ENCODE results near the gene HDHD3.

The HDHD3 gene

GRCh38 chr9:113401027-113401792 lies 24.4 kb upstream of the HDHD3 start, which contains the start of gene ALAD:
ALAD (minus strand) TSS chr9:113401284; CDS start chr9:113393559, 7,725 bp downstream.
- POLR2A ChIA-PET: interaction anchor here (1.0 to 1.9 kb wide), 2 partner anchors 9 to 126 kb away, joined by 3 to 18 read pairs; partner anchors contain the start of genes C9orf43, CDC26 and POLE3
- peak within 1 kb of the TSS; percentile 92 for H3K4me3 ChIP-seq (ENCODE audit: low read depth, low read length)
- DNase-seq (ENCODE audit: low read depth, low spot score): peak; percentile 80
- CTCF ChIA-PET: interaction anchor here (0.5 to 9.4 kb wide), 47 partner anchors 8 to 702 kb away, joined by 3 to 135 read pairs (median 4); partner anchors contain the start of genes BSPRY, C9orf43, CDC26 and POLE3
- peak; percentile 99 for TF ChIP-seq CTCF (IDR thresholded peaks at IDR 0.05; ENCODE audit: insufficient read depth, low read length, missing control alignments)

- peak overlapping the region; percentile 92 for H3K4me3 ChIP-seq (ENCODE audit: low read depth, low read length)
Observed at GRCh38 chr9:113399646-113400200, 22.9 kb upstream of the HDHD3 start.

GRCh38 chr9:113398796-113399195 lies 22.0 kb upstream of the HDHD3 start:
- ChIA-PET CTCF (interaction anchor here (0.9 to 9.4 kb wide), 7 partner anchors 11 to 259 kb away, joined by 3 to 135 read pairs (median 4); partner anchors contain the start of genes C9orf43 and POLE3), POLR2A (interaction anchor here (1.5 kb wide), 1 partner anchor 11 kb away, joined by 9 read pairs; the partner anchor contains the start of genes C9orf43 and POLE3)
- DNase-seq (ENCODE audit: low read depth, low spot score): no peak
- TF ChIP-seq CTCF (IDR thresholded peaks at IDR 0.05; ENCODE audit: insufficient read depth, low read length, missing control alignments): no peak
- no peak overlapping the region for H3K4me3 ChIP-seq (ENCODE audit: low read depth, low read length)

More at GRCh38 chr9:113399646-113400200, 22.9 kb upstream of the HDHD3 start:
- TF ChIP-seq CTCF (IDR thresholded peaks at IDR 0.05; ENCODE audit: insufficient read depth, low read length, missing control alignments): no peak
- ChIA-PET CTCF (interaction anchor here (1.0 to 9.4 kb wide), 12 partner anchors 7 to 496 kb away, joined by 3 to 135 read pairs (median 8); partner anchors contain the start of genes C9orf43, CDC26, POLE3 and PRPF4), POLR2A (no interaction called here)
- DNase-seq (ENCODE audit: low read depth, low spot score): no peak

- ChIA-PET CTCF (interaction anchor here (0.7 to 5.5 kb wide), 6 partner anchors 9 to 258 kb away, joined by 3 to 61 read pairs (median 4); partner anchors contain the start of genes C9orf43 and POLE3), POLR2A (no interaction called here)
- DNase-seq (ENCODE audit: low read depth, low spot score): no peak
- TF ChIP-seq CTCF (IDR thresholded peaks at IDR 0.05; ENCODE audit: insufficient read depth, low read length, missing control alignments): no peak
- H3K4me3 ChIP-seq (ENCODE audit: low read depth, low read length): no peak overlapping the region
Observed at GRCh38 chr9:113397203-113397631, 20.4 kb upstream of the HDHD3 start.

GRCh38 chr9:113395000-113395861 lies 18.4 kb upstream of the HDHD3 start:
- ChIA-PET CTCF (interaction anchor here (0.8 to 3.1 kb wide), 2 partner anchors 11 to 263 kb away, joined by 3 to 10 read pairs; no protein-coding TSS in a partner anchor), POLR2A (no interaction called here)
- H3K4me3 ChIP-seq (ENCODE audit: low read depth, low read length): no peak overlapping the region
- DNase-seq (ENCODE audit: low read depth, low spot score): no peak
- no peak for TF ChIP-seq CTCF (IDR thresholded peaks at IDR 0.05; ENCODE audit: insufficient read depth, low read length, missing control alignments)

All from AG04449 (cell line).